OCI-LY3 (cell line): Measurements from ENCODE around the gene RORB.

Source experiments
- H2AFZ ChIP-seq: fragments of 200-600, 300-600 bp; shearing (Covaris generic); 2 replicates; pipeline ENCODE4 v1.6.0; 2014; ENCODE audit warnings: antibody characterized with exemption, low read depth, low read length
- H3K27ac ChIP-seq: fragments of 200-600, 300-600 bp; sonication (generic); 2 replicates; pipeline ENCODE4 v1.5.1; 2014; ENCODE audit warnings: mild to moderate bottlenecking, low read length, moderate library complexity, mixed read lengths
- H3K27me3 ChIP-seq: fragments of 200-600, 300-600 bp; sonication (generic); 2 replicates; pipeline ENCODE4 v1.6.1; 2014; ENCODE audit warnings: low read depth, low read length, mixed read lengths
- H3K36me3 ChIP-seq: fragments of 200-600, 300-600 bp; sonication (generic); replicated peaks from 2 replicates; pipeline ENCODE3; 2014; ENCODE audit warnings: low read depth, low read length, mixed read lengths
- H3K4me1 ChIP-seq: fragments of 300-600, 200-600 bp; sonication (generic); 2 replicates; pipeline ENCODE4 v1.6.1; 2014; ENCODE audit warnings: low read length, mixed read lengths
- H3K4me2 ChIP-seq: fragments of 200-600, 300-600 bp; sonication (generic); 2 replicates; pipeline ENCODE4 v1.6.1; 2014; ENCODE audit warnings: low read length, mixed read lengths
- H3K4me3 ChIP-seq: fragments of 300-600, 200-600 bp; sonication (generic); 2 replicates; pipeline ENCODE4 v1.5.1; 2014; ENCODE audit warnings: antibody characterized with exemption, mild to moderate bottlenecking, low read length, moderate library complexity
- H3K79me2 ChIP-seq: fragments of 300-600, 200-600 bp; shearing (Covaris generic); 2 replicates; pipeline ENCODE4 v1.6.1; 2014; ENCODE audit warnings: mild to moderate bottlenecking, low read length, mixed read lengths
- H3K9ac ChIP-seq: fragments of 300-600, 200-600 bp; shearing (Covaris generic); 2 replicates; pipeline ENCODE4 v1.6.0; 2014; ENCODE audit warnings: mild to moderate bottlenecking, low read length, moderate library complexity
- H3K9me3 ChIP-seq: fragments of 200-600, 300-600 bp; shearing (Covaris generic); 2 replicates; pipeline ENCODE4 v1.6.1; 2014; ENCODE audit warnings: low read length, mixed read lengths; ENCODE audit not compliant: insufficient read depth
- H4K20me1 ChIP-seq: fragments of 200-600, 300-600 bp; sonication (generic); 2 replicates; pipeline ENCODE4 v1.6.1; 2016; ENCODE audit warnings: low read length, mixed read lengths; ENCODE audit not compliant: insufficient read depth
- CTCF ChIP-seq: fragments of 200-600, 300-600 bp; sonication (generic); IDR thresholded peaks from 2 replicates; pipeline ENCODE4 v1.5.1; 2014; ENCODE audit warnings: antibody characterized with exemption, low read length, low read depth
- EZH2phosphoT487 ChIP-seq: fragments of 200-600 bp; shearing (Covaris generic); IDR thresholded peaks from 2 replicates; pipeline ENCODE4 v1.6.1; 2018; ENCODE audit warnings: antibody characterized with exemption, mixed run types, low read depth

RORB gene

GRCh38 chr9:74543145-74543544, 46.0 kb downstream of the RORB start:
- H4K20me1 ChIP-seq = no peaks in the 10 kb centered on the region
- H3K36me3 ChIP-seq = no peaks in the 10 kb centered on the region
- no peak overlapping the region for H3K4me2 ChIP-seq
- no peaks in the 10 kb centered on the region for H3K9me3 ChIP-seq
- H3K9ac ChIP-seq = no peak overlapping the region
- TF ChIP-seq CTCF (no peak), EZH2phosphoT487 (no peak)
- no peaks in the 10 kb centered on the region for H3K79me2 ChIP-seq
- no peaks in the 10 kb centered on the region for H3K4me1 ChIP-seq
- no peak overlapping the region for H3K4me3 ChIP-seq
- no peak overlapping the region for H2AFZ ChIP-seq
- no peak overlapping the region for H3K27ac ChIP-seq
- H3K27me3 ChIP-seq = no peaks in the 10 kb centered on the region

- Histone ChIP-seq H3K36me3 (no peaks in the 10 kb centered on the region), H2AFZ (no peak overlapping the region), H3K4me1 (peaks cover 10% of the 10 kb centered on the region), H3K9ac (no peak overlapping the region), H3K27me3 (peaks cover 17% of the 10 kb centered on the region), H3K27ac (no peak overlapping the region), H3K4me2 (no peak overlapping the region), H3K9me3 (no peaks in the 10 kb centered on the region), H3K4me3 (no peak overlapping the region), H3K79me2 (no peaks in the 10 kb centered on the region), H4K20me1 (no peaks in the 10 kb centered on the region)
- no peak for TF ChIP-seq EZH2phosphoT487
- no peak for TF ChIP-seq CTCF
Observed at GRCh38 chr9:74551266-74551665, 54.1 kb downstream of the RORB start.

DNA sequence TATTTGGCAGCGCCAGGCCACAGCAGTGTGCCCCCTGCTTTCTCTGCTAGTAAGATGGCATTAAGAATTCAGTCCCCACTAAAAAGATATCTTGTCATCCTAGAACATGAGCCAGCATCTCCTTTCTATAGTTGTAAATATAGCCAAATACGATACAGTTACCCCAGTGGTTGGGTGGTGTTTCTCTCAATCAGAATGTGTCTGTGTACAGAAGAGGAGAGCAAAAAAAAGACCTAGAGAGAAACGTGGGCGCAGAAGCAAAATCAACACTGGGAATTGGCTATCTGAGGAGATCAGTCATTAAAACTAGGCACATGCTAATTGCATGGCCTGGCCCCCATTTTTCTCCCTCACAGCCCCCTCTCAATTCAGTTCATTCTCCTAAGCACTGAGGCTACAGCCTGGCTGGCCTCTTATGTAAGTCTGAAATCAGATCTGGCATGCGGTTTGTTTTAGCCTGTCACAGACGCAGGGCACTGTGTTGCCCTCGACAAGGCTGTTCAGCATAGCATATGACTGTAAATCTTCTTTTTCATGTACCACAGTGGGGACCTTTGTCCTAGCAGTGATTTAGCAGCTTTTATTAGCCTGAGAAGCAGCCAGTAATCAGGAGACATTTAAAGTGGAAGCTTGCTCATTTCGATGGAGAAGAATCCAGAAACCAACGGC, 57.8 kb downstream of the RORB start:
- TF ChIP-seq CTCF (no peak), EZH2phosphoT487 (no peak)
- no peaks in the 10 kb centered on the region for H3K9me3 ChIP-seq
- no peaks in the 10 kb centered on the region for H3K79me2 ChIP-seq
- no peak overlapping the region for H2AFZ ChIP-seq
- H3K4me1 ChIP-seq = peaks cover 34% of the 10 kb centered on the region
- H4K20me1 ChIP-seq = no peaks in the 10 kb centered on the region; the same call in 1 of the 2 replicates
- H3K27ac ChIP-seq = no peak overlapping the region
- no peak overlapping the region for H3K4me3 ChIP-seq
- H3K27me3 ChIP-seq = peaks cover 17% of the 10 kb centered on the region
- H3K4me2 ChIP-seq = no peak overlapping the region
- H3K9ac ChIP-seq = no peak overlapping the region
- H3K36me3 ChIP-seq = no peaks in the 10 kb centered on the region

- Histone ChIP-seq H3K9me3 (no peaks in the 10 kb centered on the region), H3K4me2 (no peak overlapping the region), H2AFZ (no peak overlapping the region), H3K27me3 (peaks cover 17% of the 10 kb centered on the region), H3K4me3 (no peak overlapping the region), H3K4me1 (peaks cover 34% of the 10 kb centered on the region), H4K20me1 (no peaks in the 10 kb centered on the region; the same call in 1 of the 2 replicates), H3K27ac (no peak overlapping the region), H3K9ac (no peak overlapping the region), H3K79me2 (no peaks in the 10 kb centered on the region), H3K36me3 (no peaks in the 10 kb centered on the region)
- TF ChIP-seq EZH2phosphoT487 (no peak), CTCF (no peak)
Observed at GRCh38 chr9:74555565-74555964, 58.4 kb downstream of the RORB start.
